HL-60/S4 treated with phorbol 12-myristate 13-acetate at 8.2 ng/mL for 4 days and 3 days (cell line): ENCODE measurements around the gene MED13L.
"Not testable (repeated sequence)": the region's sequence is repeated elsewhere in the genome, so short reads cannot be mapped to it uniquely, and the experiment has no call there.

Source experiments
- in situ Hi-C: fragments of 300-500 bp; cut with MboI; formaldehyde crosslinking; loops from 2 replicates; pipeline ENCODE4 v1.15.0; 2022; ENCODE audit warnings: low sequenced_read_pairs

MED13L gene

GRCh38 chr12:115988625-115989563, 288.6 kb downstream of the MED13L start:
- in situ Hi-C loops = no loop called here

GRCh38 chr12:115988212-115988611, 289.3 kb downstream of the MED13L start:
- in situ Hi-C loops = no loop called here

- in situ Hi-C loops = no loop called here
Observed at GRCh38 chr12:115984616-115985015, 292.9 kb downstream of the MED13L start.

GRCh38 chr12:115983226-115983798, 294.2 kb downstream of the MED13L start:
- in situ Hi-C loops = no loop called here

GRCh38 chr12:115980339-115980738, 297.2 kb downstream of the MED13L start:
- in situ Hi-C loops = no loop called here

- in situ Hi-C loops = no loop called here
Observed at GRCh38 chr12:115979851-115980250, 297.6 kb downstream of the MED13L start.

GRCh38 chr12:115979351-115979750, 298.1 kb downstream of the MED13L start:
- in situ Hi-C loops = no loop called here

- in situ Hi-C loops = not testable (repeated sequence)
Observed at GRCh38 chr12:115976829-115977228, 300.7 kb downstream of the MED13L start.

DNA sequence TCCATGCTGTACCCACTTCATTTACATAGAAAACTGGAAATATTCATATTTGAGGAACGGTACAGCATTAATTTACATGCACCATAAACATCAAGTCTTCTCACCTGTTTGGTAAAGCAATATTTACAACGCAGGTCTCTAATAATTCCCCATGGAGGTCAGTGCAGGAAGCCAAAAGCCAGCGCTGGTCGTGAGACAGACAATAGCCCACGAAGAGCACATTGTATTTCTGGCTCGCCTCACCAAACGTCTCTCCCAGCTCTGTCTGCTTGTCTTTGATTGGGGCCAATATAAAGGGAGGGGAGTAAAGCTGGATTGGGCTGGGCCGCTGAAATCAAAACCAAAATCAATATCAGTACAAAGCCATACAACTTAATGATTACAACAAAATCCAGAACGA, 302.1 kb downstream of the MED13L start:
- in situ Hi-C loops = no loop called here

DNA sequence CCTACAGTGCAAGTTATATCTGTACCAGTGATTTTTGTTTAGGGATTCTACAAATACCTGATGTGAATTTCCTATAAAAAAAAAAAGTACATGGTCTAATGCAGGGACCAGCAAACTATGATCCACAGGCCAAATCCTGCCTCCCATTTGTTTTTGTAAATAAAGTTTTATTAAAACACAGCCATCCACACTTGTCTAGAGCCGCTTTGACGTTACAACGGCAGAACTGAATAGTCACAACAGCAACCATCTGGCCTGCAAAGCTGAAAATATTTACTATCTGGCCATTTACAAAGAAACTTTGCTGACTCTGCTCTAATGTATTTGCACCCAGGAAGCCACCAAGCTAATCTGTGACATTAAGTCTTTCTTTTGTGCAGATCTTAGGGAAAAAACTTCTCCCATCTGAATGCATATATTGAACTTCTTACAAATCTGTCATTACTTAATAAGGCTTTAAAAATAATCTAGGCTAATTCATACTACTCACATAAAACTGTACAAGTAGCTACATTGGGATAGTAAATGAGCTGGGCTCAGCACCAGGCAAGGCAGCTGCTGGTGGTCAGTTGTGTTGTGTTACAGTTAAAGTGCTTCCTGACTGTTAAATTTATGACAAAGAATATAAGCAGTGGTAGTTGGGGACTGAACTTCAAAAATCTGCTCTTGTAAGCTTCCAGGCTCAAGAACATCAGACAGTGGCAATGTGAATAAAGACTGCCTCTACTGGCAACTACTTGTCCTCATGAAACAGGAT, 303.3 kb downstream of the MED13L start:
- in situ Hi-C loops = no loop called here

DNA sequence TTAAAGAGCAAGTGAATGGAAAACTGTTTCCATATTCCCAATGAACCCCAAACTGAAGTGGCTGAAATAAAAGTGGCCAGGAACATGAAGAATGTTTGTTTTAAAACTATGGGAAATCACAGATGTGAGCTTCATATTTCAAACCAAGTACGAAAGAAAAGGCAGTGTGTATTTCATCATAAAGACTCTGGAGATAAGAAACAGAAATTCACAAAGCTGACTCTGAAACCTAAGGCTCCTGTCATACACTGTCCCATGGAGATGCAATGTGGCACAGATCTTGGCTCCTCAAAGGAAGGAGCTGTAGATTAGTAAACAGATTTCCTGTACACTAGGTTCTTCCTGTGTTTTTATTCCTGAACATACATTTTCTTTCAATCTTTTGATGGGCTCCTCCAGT, 304.4 kb downstream of the MED13L start:
- in situ Hi-C loops = no loop called here

DNA sequence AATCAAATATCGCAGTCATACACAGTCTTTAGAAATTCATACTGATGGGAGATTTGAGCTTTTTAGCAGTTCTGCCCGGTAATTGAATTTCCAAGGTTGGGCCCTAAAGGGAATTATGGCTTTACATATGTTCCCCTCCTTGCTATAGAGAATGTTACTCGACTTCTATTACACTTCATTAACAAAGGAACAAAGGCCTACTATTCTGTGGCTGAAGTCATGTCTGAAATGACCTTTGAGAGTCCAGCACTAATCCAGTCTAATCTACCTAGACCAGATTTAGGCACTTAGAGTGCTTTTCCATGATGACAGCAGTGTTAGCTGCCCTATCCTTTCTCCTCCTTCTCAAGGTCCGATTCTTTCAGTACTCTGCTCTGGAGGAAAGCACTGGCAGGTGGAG, 305.3 kb downstream of the MED13L start:
- in situ Hi-C loops = no loop called here

GRCh38 chr12:115968211-115968610, 309.3 kb downstream of the MED13L start:
- in situ Hi-C loops = no loop called here

GRCh38 chr12:115966376-115966775, 311.1 kb downstream of the MED13L start:
- in situ Hi-C loops = no loop called here

GRCh38 chr12:115964626-115965025, 312.9 kb downstream of the MED13L start:
- in situ Hi-C loops = no loop called here

DNA sequence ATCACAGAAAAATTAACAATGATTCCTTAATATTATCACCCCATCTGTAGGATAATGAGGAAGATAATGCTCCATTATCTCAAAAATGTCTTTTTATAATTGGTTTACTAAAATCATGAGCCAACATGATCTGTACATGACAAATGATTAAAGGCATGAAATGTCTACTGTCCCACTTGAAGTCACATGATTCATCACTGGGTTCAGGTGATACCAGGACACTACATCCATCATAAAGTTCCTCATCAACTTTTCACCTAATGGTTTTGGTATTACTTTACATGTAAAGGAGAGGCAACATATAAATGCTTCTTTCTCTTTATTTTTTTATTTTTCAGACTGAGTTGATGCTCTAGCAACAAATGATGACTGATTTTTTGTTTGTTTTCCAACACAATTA, 313.3 kb downstream of the MED13L start:
- in situ Hi-C loops = no loop called here

- in situ Hi-C loops = no loop called here
Observed at GRCh38 chr12:115962216-115962615, 315.3 kb downstream of the MED13L start.

DNA sequence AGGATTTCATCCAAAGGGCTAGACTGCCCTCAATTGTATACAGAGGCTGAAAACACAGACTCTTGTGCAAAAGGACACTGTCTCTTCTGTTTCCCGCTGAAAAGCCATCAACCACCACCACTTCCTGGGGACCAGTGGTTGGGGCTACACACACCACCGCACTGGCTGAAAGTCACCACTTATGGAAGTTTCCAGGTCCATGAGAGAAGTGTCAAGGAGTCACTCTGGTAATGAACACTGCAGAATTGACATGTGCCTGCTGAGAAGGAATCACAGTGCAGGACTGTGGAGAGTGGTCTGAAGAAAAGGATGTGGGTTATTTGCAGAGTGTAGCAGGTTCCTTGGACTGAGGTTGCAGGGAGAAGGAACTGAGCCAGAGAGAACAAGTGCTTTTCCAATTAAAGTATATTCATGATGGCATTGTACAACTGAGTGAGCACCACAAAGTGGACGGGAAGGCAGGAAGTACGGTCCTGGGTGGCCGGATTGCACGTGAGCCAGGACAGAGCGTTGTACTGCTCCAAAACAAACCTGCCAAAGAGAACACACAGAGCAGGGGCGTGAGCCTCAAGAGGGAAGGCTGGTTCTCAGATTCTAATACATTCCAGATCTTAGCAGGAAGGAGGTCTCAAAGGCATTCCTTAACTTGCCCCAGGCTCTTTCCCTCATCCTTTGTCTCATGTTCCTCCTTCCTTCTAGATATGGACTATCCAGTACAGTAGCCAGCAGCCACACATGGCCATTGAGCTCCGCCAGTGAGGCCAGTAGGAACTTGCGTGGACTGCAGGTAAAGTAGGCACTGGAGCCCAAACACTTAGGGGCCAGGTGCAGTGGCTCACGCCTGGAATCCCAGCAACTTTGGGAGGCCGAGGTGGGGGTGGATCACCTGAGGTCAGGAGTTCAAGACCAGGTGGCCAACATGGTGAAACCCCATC, 316.4 kb downstream of the MED13L start:
- in situ Hi-C loops = no loop called here

GRCh38 chr12:115957686-115958290, 319.7 kb downstream of the MED13L start:
- in situ Hi-C loops = no loop called here

- in situ Hi-C loops = no loop called here
Observed at GRCh38 chr12:115956659-115957058, 320.8 kb downstream of the MED13L start.
